Mononuclear cell (primary cell): Measurements from ENCODE around the gene MTG1. TPM values are rescaled to one million over a fixed set of nuclear protein-coding genes. Genes with fewer than 3 reads are reported as not detected.

ENCODE experiments used
- H3K27me3 ChIP-seq: 2 replicates; pipeline ENCODE4 v1.6.0; 2011; ENCODE audit warnings: low read length, control low read depth; ENCODE audit not compliant: insufficient read depth
- H3K4me1 ChIP-seq: 2 replicates; pipeline ENCODE4 v1.5.1; 2011; ENCODE audit warnings: mild to moderate bottlenecking, low read length, control low read depth; ENCODE audit not compliant: insufficient read depth
- H3K4me3 ChIP-seq: 2 replicates; pipeline ENCODE4 v1.5.1; 2011; ENCODE audit warnings: mild to moderate bottlenecking, low read length, moderate library complexity
- H3K9me3 ChIP-seq: 2 replicates; pipeline ENCODE4 v1.5.1; 2011; ENCODE audit warnings: low read depth, mild to moderate bottlenecking, control low read depth, low read length
- total RNA-seq: library from RNA; depleted of rRNA; stranded (reverse); fragments of >200 nt; gene quantifications from one replicate; pipeline ENCODE4 v1.2.3, GENCODE V29; 2012

MTG1 gene, protein sequence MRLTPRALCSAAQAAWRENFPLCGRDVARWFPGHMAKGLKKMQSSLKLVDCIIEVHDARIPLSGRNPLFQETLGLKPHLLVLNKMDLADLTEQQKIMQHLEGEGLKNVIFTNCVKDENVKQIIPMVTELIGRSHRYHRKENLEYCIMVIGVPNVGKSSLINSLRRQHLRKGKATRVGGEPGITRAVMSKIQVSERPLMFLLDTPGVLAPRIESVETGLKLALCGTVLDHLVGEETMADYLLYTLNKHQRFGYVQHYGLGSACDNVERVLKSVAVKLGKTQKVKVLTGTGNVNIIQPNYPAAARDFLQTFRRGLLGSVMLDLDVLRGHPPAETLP
- 14.9 TPM for total RNA-seq

DNA sequence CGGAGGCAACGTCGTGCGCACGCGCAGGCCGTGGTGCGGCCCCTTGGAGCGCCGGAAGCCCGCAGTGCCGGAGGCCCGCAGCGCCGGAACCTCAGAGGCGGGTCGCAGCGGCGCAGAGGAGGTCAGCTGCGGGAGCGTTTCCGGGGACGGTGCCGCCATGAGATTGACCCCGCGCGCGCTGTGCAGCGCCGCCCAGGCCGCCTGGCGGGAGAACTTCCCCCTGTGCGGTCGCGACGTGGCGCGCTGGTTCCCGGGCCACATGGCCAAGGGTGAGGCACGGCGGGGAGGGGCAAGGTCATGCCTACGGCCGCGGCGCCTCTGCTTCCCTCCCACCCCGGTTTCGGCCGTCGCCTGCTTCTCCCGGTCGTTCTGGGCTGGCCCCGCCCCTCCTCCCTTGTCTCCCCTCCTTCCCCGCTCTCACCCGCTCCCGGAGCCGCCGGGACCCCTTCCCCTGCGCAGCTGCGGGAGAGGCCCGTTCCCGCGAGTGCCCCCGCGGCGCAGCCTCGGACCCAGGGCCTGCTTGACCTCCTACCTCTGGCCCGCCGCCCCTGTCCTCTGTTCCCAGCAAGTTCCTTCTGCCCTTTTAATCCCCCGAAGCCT is at the start of gene MTG1:
TSS of gene MTG1 (plus strand) at position 94 of the 600 bp plus-strand sequence. CDS start at position 158, 64 bp downstream.
- Histone ChIP-seq H3K4me3 (peak within 1 kb of the TSS; percentile 68), H3K4me1 (peaks cover 48% of the 10 kb centered on the region)

DNA sequence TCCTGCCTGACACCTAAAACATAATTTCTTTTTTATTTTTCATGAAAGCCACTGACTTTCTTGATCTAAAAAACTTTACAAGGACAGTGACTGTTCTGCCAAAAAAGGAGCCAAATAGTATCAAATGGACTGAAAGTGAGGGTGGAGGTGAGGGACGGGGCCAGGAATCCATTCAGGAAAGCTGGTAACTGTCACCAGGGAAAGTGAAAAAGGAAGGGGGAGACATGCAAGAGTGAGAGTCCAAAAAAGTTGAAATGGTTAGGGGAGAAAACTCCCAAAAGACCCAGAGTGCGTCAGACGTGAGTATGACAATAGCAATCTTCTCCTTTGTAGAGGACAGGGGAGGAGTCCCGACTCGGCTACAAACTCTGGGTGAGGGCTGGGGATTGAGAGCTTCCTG is 49.7 kb upstream of the MTG1 start:
- peaks cover 5% of the 10 kb centered on the region for H3K27me3 ChIP-seq
- H3K4me3 ChIP-seq: no peak overlapping the region

More for the DNA sequence above, at the start of gene MTG1:
- Histone ChIP-seq H3K9me3 (no peaks in the 10 kb centered on the region), H3K27me3 (no peaks in the 10 kb centered on the region)

DNA sequence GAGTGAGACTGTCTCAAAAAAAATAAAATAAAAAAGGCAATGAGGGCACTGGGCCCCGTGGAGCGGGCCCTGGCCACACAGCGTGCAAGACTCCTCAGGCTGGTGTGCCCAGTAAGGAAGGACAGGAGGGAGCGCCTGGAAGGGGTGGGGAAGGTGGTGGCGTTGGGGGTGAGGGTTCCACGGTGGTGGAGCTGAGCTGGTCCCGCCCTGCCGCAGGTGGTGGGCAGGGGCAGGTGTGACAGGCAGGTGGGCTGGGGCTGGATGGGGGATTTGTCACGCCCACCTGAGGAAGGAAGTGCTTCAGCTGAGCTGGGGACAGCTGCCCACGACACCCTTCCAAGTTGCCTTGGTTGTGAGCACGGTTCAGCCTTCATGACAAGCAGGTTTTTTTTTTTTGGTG is 47.5 kb upstream of the MTG1 start:
- no peak overlapping the region for H3K4me3 ChIP-seq
- no peaks in the 10 kb centered on the region for H3K4me1 ChIP-seq
- no peaks in the 10 kb centered on the region for H3K9me3 ChIP-seq
- peaks cover 5% of the 10 kb centered on the region for H3K27me3 ChIP-seq

More for the DNA sequence above, 49.7 kb upstream of the MTG1 start:
- H3K4me1 ChIP-seq: no peaks in the 10 kb centered on the region
- H3K9me3 ChIP-seq: no peaks in the 10 kb centered on the region

DNA sequence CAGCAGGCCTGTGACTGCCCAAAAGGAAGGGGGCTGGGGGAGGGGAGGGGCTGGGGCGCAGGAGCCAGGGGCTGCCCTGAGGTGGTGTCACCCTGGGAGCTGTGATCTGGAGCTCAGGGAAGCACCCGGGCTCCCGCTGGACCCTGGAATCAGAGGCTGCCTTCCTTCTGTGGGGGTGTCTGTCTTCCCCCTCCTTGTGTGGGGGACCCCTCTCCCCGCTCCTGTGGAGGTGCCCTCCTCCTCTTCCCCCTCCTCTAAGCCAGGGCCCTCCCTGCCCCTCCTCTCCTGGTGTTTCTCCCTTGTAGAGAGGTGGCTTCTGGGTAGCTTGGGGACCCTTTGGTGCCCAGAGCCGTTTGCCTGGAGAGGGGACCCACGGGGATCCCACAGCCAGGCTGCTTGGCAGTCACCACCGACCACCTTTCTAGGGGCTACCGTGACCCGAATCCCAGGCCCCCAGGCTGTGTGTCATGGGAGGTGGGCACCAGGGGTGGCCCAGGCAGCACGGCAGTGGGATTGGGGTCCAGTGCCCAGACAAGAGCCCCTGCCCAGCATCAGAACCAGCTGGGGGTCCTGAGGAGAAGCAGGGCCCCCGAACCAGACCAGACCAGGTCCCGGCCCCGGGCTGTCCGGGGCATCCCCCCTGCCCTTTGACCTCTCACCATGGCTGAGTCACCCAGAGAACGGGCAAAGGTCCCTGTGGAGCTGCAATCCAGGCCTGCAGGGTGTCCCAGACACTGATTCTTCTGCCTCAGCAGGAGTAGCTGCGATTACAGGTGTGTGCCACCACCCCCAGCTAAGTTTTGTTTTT is 46.0 kb upstream of the MTG1 start:
- no peaks in the 10 kb centered on the region for H3K9me3 ChIP-seq
- H3K4me3 ChIP-seq: no peak overlapping the region
- peaks cover 5% of the 10 kb centered on the region for H3K27me3 ChIP-seq
- no peaks in the 10 kb centered on the region for H3K4me1 ChIP-seq

DNA sequence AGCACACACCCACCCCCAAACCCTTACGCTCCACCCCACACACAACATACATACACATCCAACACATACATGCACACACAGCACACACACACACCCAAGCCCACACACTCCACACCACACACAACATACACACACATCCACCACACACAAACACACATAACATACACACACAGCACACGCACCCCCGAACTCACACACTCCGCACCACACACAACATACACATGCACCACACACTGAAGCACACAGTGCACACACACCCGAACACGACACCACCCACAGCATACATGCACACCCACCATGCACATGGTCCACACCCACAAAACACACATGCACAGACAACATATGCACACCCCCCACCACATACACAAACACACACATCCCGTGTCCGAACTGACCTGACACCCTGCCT is 44.8 kb upstream of the MTG1 start:
- Histone ChIP-seq H3K27me3 (peaks cover 2% of the 10 kb centered on the region), H3K9me3 (no peaks in the 10 kb centered on the region), H3K4me3 (no peak overlapping the region), H3K4me1 (no peaks in the 10 kb centered on the region)

DNA sequence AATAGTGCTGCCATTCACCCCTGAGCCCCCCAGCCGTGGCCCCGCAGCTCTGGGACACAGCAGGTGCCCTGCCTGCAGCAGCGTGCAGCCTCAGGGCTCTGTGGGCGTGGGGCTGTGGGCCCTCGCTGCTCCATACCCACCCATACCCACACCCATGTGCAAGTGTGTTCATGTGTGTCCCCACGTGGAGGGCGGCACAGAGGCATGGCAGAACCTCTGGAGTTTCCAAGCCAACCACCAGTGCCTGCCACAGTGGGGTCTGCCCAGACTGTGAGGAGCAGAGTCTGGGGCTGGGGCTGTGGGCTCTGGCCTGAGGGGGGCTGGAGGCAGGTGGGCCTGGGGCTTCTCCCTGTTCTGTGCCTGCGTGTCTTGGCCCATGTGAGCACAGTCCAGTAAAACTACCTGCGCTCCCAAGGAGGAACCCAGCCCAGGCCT is 44.4 kb upstream of the MTG1 start:
- Histone ChIP-seq H3K27me3 (peaks cover 2% of the 10 kb centered on the region), H3K9me3 (no peaks in the 10 kb centered on the region), H3K4me3 (no peak overlapping the region), H3K4me1 (no peaks in the 10 kb centered on the region)

DNA sequence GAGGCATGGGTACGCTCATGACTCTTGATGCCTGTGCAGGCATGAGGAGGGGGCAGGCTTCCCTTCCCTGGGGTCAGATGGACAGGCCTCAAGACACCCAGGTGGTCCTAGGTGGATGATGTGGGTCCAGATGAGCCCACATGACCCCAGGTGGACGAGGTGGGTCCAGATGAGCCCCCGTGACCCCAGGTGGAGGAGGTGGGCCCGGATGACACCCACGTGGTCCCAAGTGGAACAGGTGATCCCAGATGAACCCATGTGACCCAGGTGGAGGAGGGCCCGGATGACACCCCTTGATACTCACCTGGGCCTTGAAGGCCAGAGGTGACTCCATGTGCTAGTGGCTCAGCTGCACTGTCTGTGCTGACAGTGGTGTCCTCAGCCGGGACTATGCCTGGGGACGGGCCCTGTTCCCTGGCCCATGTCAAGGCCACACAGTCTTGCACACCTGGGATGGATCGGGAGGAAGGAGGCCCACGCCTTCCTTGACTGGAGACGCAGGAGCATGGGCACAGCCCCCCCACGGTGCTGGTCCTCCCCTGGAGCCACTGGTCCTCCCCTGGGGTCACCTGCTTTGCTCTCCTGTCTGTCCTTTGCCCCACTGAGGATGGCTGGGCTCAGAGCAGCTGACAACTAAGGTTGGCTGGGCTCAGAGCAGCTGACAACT is 43.5 kb upstream of the MTG1 start:
- Histone ChIP-seq H3K4me1 (no peaks in the 10 kb centered on the region), H3K27me3 (no peaks in the 10 kb centered on the region), H3K4me3 (no peak overlapping the region), H3K9me3 (no peaks in the 10 kb centered on the region)

DNA sequence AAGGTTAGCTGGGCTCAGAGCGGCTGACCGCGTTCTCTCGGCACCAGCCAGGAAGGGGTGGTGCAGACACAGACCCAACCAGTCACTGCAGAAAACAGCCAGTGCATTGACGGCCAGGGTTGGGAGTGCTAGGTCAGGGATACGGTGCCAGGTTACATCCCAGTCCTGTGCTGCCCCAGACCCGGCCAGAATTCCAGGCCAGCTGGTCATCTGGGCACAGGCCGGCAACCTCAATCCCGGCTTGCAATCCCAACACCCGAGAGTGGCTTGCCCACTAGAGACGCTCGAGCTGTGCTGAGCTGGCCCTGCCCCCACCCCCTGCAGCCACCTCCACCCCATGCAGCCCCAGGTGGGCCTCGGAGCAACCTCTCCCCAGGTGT is 43.0 kb upstream of the MTG1 start:
- H3K9me3 ChIP-seq: no peaks in the 10 kb centered on the region
- H3K4me1 ChIP-seq: no peaks in the 10 kb centered on the region
- H3K4me3 ChIP-seq: no peak overlapping the region
- no peaks in the 10 kb centered on the region for H3K27me3 ChIP-seq

DNA sequence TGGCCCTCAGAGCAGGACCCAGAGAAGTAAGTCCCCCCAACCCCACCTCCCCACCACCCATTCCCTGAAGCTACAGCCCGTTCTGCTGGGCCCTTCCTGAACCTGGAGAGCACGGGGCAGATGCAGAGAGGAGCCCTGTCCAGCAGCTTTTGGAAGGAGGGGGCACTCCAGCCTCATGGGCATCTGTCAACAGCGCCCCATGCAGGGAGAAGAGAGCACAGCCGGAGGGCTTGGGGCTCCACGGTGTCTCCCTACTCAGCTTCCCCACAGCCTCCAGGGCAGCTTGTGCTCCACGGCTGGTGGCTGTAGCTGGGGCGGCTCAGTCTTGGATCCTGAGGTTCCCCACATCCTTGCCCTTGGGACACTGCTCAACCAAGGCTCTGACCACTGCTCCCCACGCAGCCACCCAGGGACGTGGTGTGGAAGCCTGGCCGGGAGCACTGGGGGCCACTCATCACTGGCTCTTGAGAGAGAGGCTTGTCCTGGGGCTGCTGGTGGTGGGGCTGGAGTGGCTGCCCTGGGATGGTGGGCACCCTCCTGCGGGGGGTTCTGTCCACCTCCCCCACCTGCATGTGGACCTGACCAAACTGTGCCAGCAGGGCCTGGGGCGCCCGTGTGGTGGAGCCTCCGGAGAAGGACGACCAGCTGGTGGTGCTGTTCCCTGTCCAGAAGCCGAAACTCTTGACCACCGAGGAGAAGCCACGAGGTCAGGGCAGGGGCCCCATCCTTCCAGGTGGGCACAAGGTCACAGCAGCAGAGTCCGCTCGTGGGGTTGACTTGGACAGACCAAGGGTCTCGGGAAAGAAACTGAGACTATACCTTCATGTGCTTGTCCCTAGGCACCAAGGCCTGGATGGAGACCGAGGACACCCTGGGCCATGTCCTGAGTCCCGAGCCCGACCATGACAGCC is 42.3 kb upstream of the MTG1 start:
- Histone ChIP-seq H3K4me1 (peaks cover 6% of the 10 kb centered on the region), H3K4me3 (no peak overlapping the region), H3K27me3 (no peaks in the 10 kb centered on the region), H3K9me3 (no peaks in the 10 kb centered on the region)

DNA sequence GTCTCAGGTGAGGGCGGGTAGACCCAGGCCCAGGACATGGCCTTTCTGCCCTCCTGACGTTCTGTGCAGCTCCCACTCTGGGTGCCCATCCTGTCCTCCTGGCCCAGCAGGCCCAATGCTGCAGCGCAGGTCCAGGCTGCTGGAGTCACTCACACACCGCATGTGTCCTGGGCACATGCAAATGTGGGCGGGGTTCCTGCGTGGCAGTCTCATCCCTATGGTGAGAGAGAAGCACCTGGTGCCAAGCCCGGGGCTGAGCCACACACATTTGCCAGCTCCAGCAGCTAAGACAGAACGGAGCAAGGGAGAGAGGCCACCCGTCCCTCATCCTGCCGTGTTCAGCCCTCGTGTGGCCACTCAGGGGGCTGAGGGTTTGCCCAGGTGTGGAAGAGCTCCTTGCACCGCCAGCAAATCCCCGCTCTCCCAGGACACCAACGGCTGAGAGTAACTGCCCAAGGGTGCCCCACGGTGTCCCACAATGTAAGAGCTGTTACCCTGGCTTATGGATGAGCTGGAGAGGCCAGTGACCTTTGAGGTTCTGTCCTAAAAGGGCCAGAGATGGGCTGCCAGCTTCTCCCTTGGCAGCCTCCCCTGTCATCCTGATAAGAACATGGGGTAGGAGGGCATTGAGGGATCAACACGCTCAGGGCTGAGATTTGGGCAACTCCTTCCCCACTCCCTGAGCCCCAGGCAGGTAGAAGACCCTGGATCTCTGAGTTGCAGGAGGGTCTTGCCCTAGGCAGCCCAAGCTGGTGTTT is 40.6 kb upstream of the MTG1 start:
- H3K9me3 ChIP-seq: no peaks in the 10 kb centered on the region
- H3K4me1 ChIP-seq: peaks cover 13% of the 10 kb centered on the region
- no peaks in the 10 kb centered on the region for H3K27me3 ChIP-seq
- H3K4me3 ChIP-seq: no peak overlapping the region

DNA sequence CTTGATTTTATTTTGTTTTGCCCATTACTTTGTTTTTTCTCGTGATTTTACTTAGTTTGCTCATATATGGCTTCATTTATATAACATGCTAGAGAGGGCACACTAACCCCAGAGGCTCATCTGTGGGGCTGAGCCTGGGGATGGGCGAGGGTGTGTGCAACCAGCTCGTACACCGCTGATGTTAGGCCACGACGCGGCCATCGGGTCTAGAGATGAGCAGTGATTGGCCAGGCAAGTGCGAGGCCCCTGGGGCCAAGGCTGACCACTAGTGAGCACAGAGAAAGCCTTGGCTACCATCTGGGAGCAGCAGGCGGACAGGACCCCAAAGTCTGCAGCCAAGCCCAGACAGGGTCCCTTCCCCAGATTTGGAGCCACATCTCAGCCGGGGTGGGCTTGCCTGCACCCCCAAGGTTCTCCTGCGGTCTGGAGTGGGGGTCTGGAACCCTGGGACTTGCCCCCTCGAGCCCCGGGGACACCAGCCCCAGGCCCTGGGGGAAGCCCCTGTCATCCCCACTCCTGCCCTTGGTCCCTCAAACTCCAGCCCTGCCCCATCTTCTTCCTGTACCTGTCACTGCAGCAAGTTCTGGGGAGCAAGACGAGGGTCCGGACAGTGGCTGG is 39.9 kb upstream of the MTG1 start:
- peaks cover 13% of the 10 kb centered on the region for H3K4me1 ChIP-seq
- no peaks in the 10 kb centered on the region for H3K27me3 ChIP-seq
- no peaks in the 10 kb centered on the region for H3K9me3 ChIP-seq
- H3K4me3 ChIP-seq: no peak overlapping the region

DNA sequence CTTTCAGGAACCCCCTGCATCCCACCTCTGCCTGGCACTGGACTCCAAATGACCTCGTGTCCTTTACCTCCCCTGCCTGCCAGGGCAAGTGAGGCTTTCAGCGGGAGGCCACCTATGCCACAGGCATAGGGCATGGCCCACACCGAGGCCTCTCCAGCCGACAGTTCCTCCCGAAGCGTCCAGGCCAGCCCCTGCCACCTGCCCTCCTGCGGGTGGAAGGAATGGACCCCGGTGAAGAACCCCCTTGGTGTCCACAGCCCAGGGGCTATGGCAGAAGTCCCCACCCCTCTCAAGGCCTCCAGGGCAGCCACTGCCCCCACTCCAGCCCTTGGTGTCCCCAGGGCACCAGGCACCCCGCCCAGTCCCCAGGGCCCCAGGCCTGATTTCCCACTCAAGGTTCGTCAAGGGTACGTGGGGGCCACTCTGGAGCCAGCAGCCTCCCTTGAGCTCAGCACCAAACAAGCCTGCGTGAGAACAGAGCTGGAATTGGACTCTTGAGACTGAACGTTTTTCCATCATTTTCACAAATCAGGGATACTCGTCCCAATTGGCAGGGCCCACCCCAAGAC is 39.2 kb upstream of the MTG1 start:
- peaks cover 13% of the 10 kb centered on the region for H3K4me1 ChIP-seq
- H3K27me3 ChIP-seq: no peaks in the 10 kb centered on the region
- no peaks in the 10 kb centered on the region for H3K9me3 ChIP-seq
- no peak overlapping the region for H3K4me3 ChIP-seq

DNA sequence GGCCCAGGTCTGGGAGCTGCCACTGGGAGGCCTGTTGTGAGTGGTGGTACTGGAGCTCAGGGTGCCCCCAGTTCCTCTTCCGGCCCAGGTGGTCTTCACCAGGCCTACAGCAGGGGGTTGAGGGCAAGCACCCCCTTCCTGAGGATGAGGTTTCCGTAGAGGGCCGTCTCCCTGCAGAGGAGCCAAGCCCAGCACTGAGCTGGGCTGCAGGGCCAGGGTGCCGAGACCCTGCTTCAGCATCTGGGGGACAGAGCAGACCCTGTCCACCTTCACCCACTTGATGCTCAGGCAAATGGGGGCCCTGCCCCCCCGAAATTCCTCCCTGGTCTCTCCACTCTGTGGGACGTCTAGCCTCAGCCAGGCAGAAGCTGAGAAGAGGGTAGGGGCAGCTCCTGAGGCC is 38.7 kb upstream of the MTG1 start:
- no peaks in the 10 kb centered on the region for H3K9me3 ChIP-seq
- no peaks in the 10 kb centered on the region for H3K27me3 ChIP-seq
- peaks cover 13% of the 10 kb centered on the region for H3K4me1 ChIP-seq
- no peak overlapping the region for H3K4me3 ChIP-seq
